ENCODE results near the gene SART1.

SART1 gene

GRCh38 chr11:66014804-66015453, 53.4 kb downstream of the SART1 start:
- FAIRE-seq, result no peak
- no peak for TF ChIP-seq CTCF (IDR thresholded peaks at IDR 0.05; ENCODE audit: insufficient read depth, missing control alignments)
- no peak for DNase-seq (ENCODE audit: insufficient read length, low spot score)

- FAIRE-seq (no peak), DNase-seq (ENCODE audit: insufficient read length, low spot score) (no peak)
- no peak for TF ChIP-seq CTCF (IDR thresholded peaks at IDR 0.05; ENCODE audit: insufficient read depth, missing control alignments)
Measured at GRCh38 chr11:66015454-66015881, 53.9 kb downstream of the SART1 start.

- TF ChIP-seq CTCF (IDR thresholded peaks at IDR 0.05; ENCODE audit: insufficient read depth, missing control alignments), result no peak
- DNase-seq (ENCODE audit: insufficient read length, low spot score), result no peak
- FAIRE-seq, result no peak
Measured at GRCh38 chr11:66015936-66016792, 54.6 kb downstream of the SART1 start.

- FAIRE-seq (no peak), DNase-seq (ENCODE audit: insufficient read length, low spot score) (no peak)
- no peak for TF ChIP-seq CTCF (IDR thresholded peaks at IDR 0.05; ENCODE audit: insufficient read depth, missing control alignments)
Measured at GRCh38 chr11:66016793-66017177, 55.3 kb downstream of the SART1 start.

DNA sequence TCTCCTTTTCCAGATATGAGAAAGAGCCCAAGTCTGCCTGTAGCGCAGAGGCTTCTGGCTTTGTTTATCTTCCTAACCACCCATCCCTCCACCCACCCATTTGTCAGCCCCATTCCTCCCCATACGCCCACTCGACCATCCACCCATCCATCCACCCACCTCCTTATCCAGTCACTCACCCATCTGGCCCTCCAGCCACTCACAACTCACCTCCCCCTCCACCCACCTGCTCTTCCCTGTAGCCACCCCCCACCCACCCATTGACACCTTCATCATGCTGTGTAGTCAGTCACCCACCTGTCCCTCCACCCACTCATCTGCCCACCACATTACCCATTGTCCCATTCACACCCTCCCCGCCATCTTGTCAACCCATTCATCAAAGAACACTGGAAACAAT, 55.8 kb downstream of the SART1 start:
- FAIRE-seq, result no peak
- DNase-seq (ENCODE audit: insufficient read length, low spot score), result no peak
- no peak for TF ChIP-seq CTCF (IDR thresholded peaks at IDR 0.05; ENCODE audit: insufficient read depth, missing control alignments)

- DNase-seq (ENCODE audit: insufficient read length, low spot score), result no peak
- TF ChIP-seq CTCF (IDR thresholded peaks at IDR 0.05; ENCODE audit: insufficient read depth, missing control alignments), result no peak
- no peak for FAIRE-seq
Measured at GRCh38 chr11:66020212-66020611, 58.7 kb downstream of the SART1 start.

Measured in D721Med (cell line).